Cerebellar cortex (tissue), 1 donor: ENCODE measurements around the gene CCNJL.

Experiments used
- DNase-seq: peaks from one replicate; pipeline ENCODE4 v3.0.0-alpha.2; 2015; ENCODE audit warnings: low spot score

The CCNJL gene

GRCh38 chr5:160330212-160330611 lies 17.8 kb upstream of the CCNJL start:
- no peak for DNase-seq

GRCh38 chr5:160327818-160328217 lies 15.5 kb upstream of the CCNJL start:
- no peak for DNase-seq

- DNase-seq: no peak
Observed at GRCh38 chr5:160326981-160327380, 14.6 kb upstream of the CCNJL start.

GRCh38 chr5:160325716-160326115 lies 13.4 kb upstream of the CCNJL start:
- no peak for DNase-seq

- no peak for DNase-seq
Observed at GRCh38 chr5:160324886-160325285, 12.5 kb upstream of the CCNJL start.

- no peak for DNase-seq
Observed at GRCh38 chr5:160318409-160318808, 6.0 kb upstream of the CCNJL start.

GRCh38 chr5:160317434-160317833 lies 5.1 kb upstream of the CCNJL start:
- DNase-seq: no peak

- DNase-seq: no peak
Observed at GRCh38 chr5:160315968-160316367, 3.6 kb upstream of the CCNJL start.

GRCh38 chr5:160312960-160313727 lies 780 bp upstream of the CCNJL start:
- no peak for DNase-seq

- no peak for DNase-seq
Observed at GRCh38 chr5:160311491-160312133, 752 bp downstream of the CCNJL start.

- DNase-seq: peak; percentile 74
Observed at GRCh38 chr5:160310552-160311295, 1.6 kb downstream of the CCNJL start.

GRCh38 chr5:160310140-160310539 lies 2.2 kb downstream of the CCNJL start:
- peak; percentile 93 for DNase-seq

- DNase-seq: no peak
Observed at GRCh38 chr5:160306696-160307095, 5.7 kb downstream of the CCNJL start.

GRCh38 chr5:160305319-160305718 lies 7.0 kb downstream of the CCNJL start:
- DNase-seq: no peak

GRCh38 chr5:160303690-160304089 lies 8.7 kb downstream of the CCNJL start:
- DNase-seq: peak; percentile 38

- peak; percentile 43 for DNase-seq
Observed at GRCh38 chr5:160298189-160298588, 14.2 kb downstream of the CCNJL start.

- DNase-seq: no peak
Observed at GRCh38 chr5:160297776-160298175, 14.6 kb downstream of the CCNJL start.

- DNase-seq: no peak
Observed at GRCh38 chr5:160297004-160297403, 15.4 kb downstream of the CCNJL start.

- no peak for DNase-seq
Observed at GRCh38 chr5:160296496-160296895, 15.9 kb downstream of the CCNJL start.

- DNase-seq: no peak
Observed at GRCh38 chr5:160293901-160294561, 18.3 kb downstream of the CCNJL start.

- no peak for DNase-seq
Observed at GRCh38 chr5:160293386-160293785, 19.0 kb downstream of the CCNJL start.

- no peak for DNase-seq
Observed at GRCh38 chr5:160291467-160291866, 20.9 kb downstream of the CCNJL start.
